HepG2 (cell line): ENCODE measurements around the gene OPN3. TPM values are rescaled to one million over a fixed set of nuclear protein-coding genes. Genes with fewer than 3 reads are reported as not detected.

Source experiments
- ATAC-seq: fragments of 200-7000 bp; cut with Tn5 transposase; 3 replicates; pipeline ENCODE4 v1.9.1; 2020; ENCODE audit warnings: mild to moderate bottlenecking, moderate library complexity
- BruUV-seq: library from RNA; stranded (reverse); fragments of 400-500 nt; replicated peaks from 2 replicates; lab custom pipeline; 2021; lab: Mats Ljungman, UMichigan
- CTCF ChIA-PET: fragments of 300-600 bp; formaldehyde crosslinking; extraction: SDS; loops from one replicate; lab custom pipeline; 2021; ENCODE audit warnings: low total read pairs, inconsistent platforms, low intra/inter-chr PET ratio; lab: Yijun Ruan, JAX
- POLR2A ChIA-PET: fragments of 350-600 bp; sonication (Branson Sonifier 250); formaldehyde crosslinking; loops from one replicate; lab custom pipeline; 2020; ENCODE audit warnings: antibody characterized with exemption, inconsistent platforms; lab: Yijun Ruan, JAX
- DNase-seq: peaks from one replicate; pipeline ENCODE4 v3.0.0-alpha.2; 2015; ENCODE audit warnings: low spot score
- FAIRE-seq: peaks from 3 replicates; lab custom pipeline; 2011; peaks lifted over from hg19 to GRCh38; lab: Jason Lieb, UNC
- H2AFZ ChIP-seq: one replicate; pipeline ENCODE4 v1.6.1; 2011; ENCODE audit warnings: low read length, inconsistent platforms
- H3K27ac ChIP-seq: fragments of 300-600 bp; 3 replicates; pipeline ENCODE4 v1.8.0; 2011; ENCODE audit warnings: mixed run types, mild to moderate bottlenecking, mixed read lengths, low read length, inconsistent platforms; ENCODE audit not compliant: insufficient read depth; ENCODE audit errors: extremely low read length
- H3K27me3 ChIP-seq, 2 experiments: fragments of 200-600 bp in 1 of 2; 2 replicates in 1 of 2; 3 replicates in 1 of 2; pipeline versions ENCODE4 v1.6.0 to v1.8.0; 2011; ENCODE audit warnings: low read length in 2 of 2, mild to moderate bottlenecking in 2 of 2, moderate library complexity in 2 of 2, inconsistent platforms in 1 of 2; ENCODE audit not compliant: insufficient read depth in 2 of 2, control insufficient read depth in 1 of 2
- H3K36me3 ChIP-seq, 2 experiments: fragments of 200-600 bp in 1 of 2; replicated peaks in 1 of 2; 2 replicates in 1 of 2; 3 replicates in 1 of 2; pipeline versions ENCODE4 v1.5.1 to v1.8.0; 2011; ENCODE audit warnings: low read length in 2 of 2, inconsistent platforms in 1 of 2; ENCODE audit not compliant: insufficient read depth in 2 of 2, control insufficient read depth in 1 of 2
- H3K4me1 ChIP-seq: 2 replicates; pipeline ENCODE4 v1.5.1; 2012; ENCODE audit warnings: low read length, inconsistent platforms; ENCODE audit not compliant: insufficient read depth
- H3K4me2 ChIP-seq: 2 replicates; pipeline ENCODE4 v1.6.0; 2011; ENCODE audit warnings: low read depth, low read length, inconsistent platforms
- H3K4me3 ChIP-seq, 3 experiments: fragments of 200-600 bp in 1 of 3; sonication (generic), shearing (Covaris generic) in 1 of 3; replicated peaks in 1 of 3; 2 replicates each; pipeline ENCODE4 v1.5.1; 2011 to 2016; ENCODE audit warnings: low read length in 3 of 3, inconsistent platforms in 2 of 3, low read depth in 2 of 3, mild to moderate bottlenecking in 2 of 3, control low read depth in 1 of 3, mixed read lengths in 1 of 3; ENCODE audit not compliant: insufficient read depth in 1 of 3
- H3K79me2 ChIP-seq: one replicate; pipeline ENCODE4 v1.6.1; 2011; ENCODE audit warnings: low read length, inconsistent platforms; ENCODE audit not compliant: insufficient read depth
- H3K9ac ChIP-seq: 2 replicates; pipeline ENCODE4 v1.6.0; 2011; ENCODE audit warnings: mild to moderate bottlenecking, low read depth, low read length, inconsistent platforms; ENCODE audit not compliant: insufficient read depth
- H3K9me3 ChIP-seq: 2 replicates; pipeline ENCODE4 v1.5.1; 2012; ENCODE audit warnings: mild to moderate bottlenecking, low read length
- H4K20me1 ChIP-seq: 2 replicates; pipeline ENCODE4 v1.6.0; 2011; ENCODE audit warnings: inconsistent platforms, mild to moderate bottlenecking, low read length, moderate library complexity; ENCODE audit not compliant: insufficient read depth
- HNF4A ChIP-seq: sonication (generic); formaldehyde crosslinking; IDR thresholded peaks from 2 replicates; pipeline ENCODE4 v1.4.0; 2020; ENCODE audit warnings: missing genetic modification reagents
- MLXIP ChIP-seq: sonication (generic); formaldehyde crosslinking; IDR thresholded peaks from 2 replicates; pipeline ENCODE4 v1.9.0; 2021; ENCODE audit warnings: missing genetic modification reagents, borderline replicate concordance
- ZHX1 ChIP-seq: sonication (generic); formaldehyde crosslinking; IDR thresholded peaks from 2 replicates; pipeline ENCODE4 v1.8.1; 2022; ENCODE audit warnings: low read depth, mild to moderate bottlenecking, missing genetic modification reagents
- WGBS: methylation state at CpG from one replicate; pipeline ENCODE4 v1.1.6; 2017; ENCODE audit warnings: low lambda C conversion rate; 5-methylcytosine and 5-hydroxymethylcytosine counted together
- in situ Hi-C: cut with HindIII; loops from 2 replicates; pipeline ENCODE4 v1.10.0; 2017; ENCODE audit warnings: low pct_unique_long_range_greater_than_20kb; ENCODE audit not compliant: extremely low pct_ligation_motif_present
- intact Hi-C: fragments of 100-400 bp; cut with micrococcal nuclease; formaldehyde crosslinking; loops from one replicate; pipeline ENCODE4 v1.10.0; 2022; ENCODE audit not compliant: unreplicated experiment
- polyA plus RNA-seq, 8 experiments: library from polyadenylated mRNA; depleted of rRNA in 3 of 8; stranded (reverse) in 7 of 8; unstranded in 1 of 8; fragments of >200 nt; fragmentation: Illumina TruSeq in 4 of 8; extraction: Trizol in 4 of 8; gene quantifications; 2 replicates each; pipeline versions ENCODE4 v1.2.1 to v1.2.3, GENCODE V29; 2011 to 2016; ENCODE audit warnings: low read depth in 4 of 8, missing spikeins in 1 of 8, mixed read lengths in 1 of 8; ENCODE audit not compliant: insufficient read depth in 1 of 8
- total RNA-seq, 5 experiments: library from RNA; depleted of rRNA; stranded (reverse); fragments of >200 nt; fragmentation: Illumina TruSeq; extraction: Trizol; gene quantifications; 2 replicates each; pipeline ENCODE4 v1.2.3, GENCODE V29; 2016; ENCODE audit warnings: low read depth in 1 of 5
- TF ChIP-seq, protein P1 (sequence below): sonication (generic); formaldehyde crosslinking; IDR thresholded peaks from 2 replicates; pipeline ENCODE4 v1.8.0; 2022; ENCODE audit warnings: mild to moderate bottlenecking, missing genetic modification reagents, moderate library complexity
- TF ChIP-seq, protein P2 (sequence below): sonication (generic); formaldehyde crosslinking; IDR thresholded peaks from 2 replicates; pipeline ENCODE4 v1.5.0; 2020; ENCODE audit warnings: mild to moderate bottlenecking, missing genetic modification reagents, borderline replicate concordance

Gene OPN3
- total and polyA plus RNA-seq, 2 of the 13 experiments (the other 11 are each of a cell fraction or from before 2014, with no cell fraction given) = 17.4 to 23.0 TPM

DNA sequence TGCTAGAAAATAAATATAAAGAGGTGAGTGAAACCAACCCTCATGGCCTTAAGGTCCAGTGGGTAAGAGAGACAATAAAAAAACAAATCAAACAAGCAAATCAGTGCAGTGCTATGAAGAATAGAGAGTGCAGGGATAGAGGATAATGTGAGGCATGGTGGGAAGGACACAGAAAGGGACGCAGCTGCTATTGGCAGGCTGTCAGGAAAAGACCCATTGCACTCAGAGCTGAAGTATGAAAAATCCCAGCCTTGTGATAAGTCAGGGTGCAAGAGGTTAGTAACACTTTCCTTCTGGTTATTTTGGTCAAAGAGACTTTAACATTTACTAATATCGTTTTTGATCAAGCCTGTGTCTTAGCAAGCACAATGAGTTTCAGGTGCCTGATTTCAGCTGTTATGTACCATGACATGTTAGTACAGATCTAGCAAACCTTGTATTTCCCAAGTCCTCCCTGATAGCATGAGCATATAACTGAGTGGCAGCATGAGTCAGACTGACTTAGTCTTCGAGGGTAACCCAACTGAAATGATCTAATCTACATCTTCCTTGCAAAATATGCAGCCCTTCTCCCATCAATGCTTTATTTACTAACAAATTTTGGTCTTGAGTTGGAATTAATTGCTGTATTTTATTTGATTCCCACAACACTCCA is 31.7 kb downstream of the OPN3 start:
- Histone ChIP-seq H3K4me1 (peaks cover 10% of the 10 kb centered on the region), H3K36me3 (no peaks in the 10 kb centered on the region), H3K27me3 (no peaks in the 10 kb centered on the region), H4K20me1 (no peaks in the 10 kb centered on the region; the same call in 1 of the 2 replicates), H2AFZ (no peak overlapping the region), H3K9ac (no peak overlapping the region), H3K79me2 (no peaks in the 10 kb centered on the region), H3K4me2 (no peak overlapping the region), H3K27ac (no peak overlapping the region), H3K4me3 (no peak overlapping the region), H3K9me3 (no peaks in the 10 kb centered on the region)
- no TSS peak for BruUV-seq
- intact Hi-C loops = no loop called here
- no peak for DNase-seq
- ChIA-PET POLR2A (no interaction called here), CTCF (interaction anchor here (3.9 kb wide), 1 partner anchor 19 kb away, joined by 38 read pairs; no protein-coding TSS in a partner anchor)
- in situ Hi-C loops = no loop called here
- no peak for FAIRE-seq
- no peak for ATAC-seq
- 63% methylated on average over 3 of the region's 3 CpGs for WGBS
- TF ChIP-seq HNF4A (CRISPR knock-in tag) = no peak
- TF ChIP-seq, protein P1, sequence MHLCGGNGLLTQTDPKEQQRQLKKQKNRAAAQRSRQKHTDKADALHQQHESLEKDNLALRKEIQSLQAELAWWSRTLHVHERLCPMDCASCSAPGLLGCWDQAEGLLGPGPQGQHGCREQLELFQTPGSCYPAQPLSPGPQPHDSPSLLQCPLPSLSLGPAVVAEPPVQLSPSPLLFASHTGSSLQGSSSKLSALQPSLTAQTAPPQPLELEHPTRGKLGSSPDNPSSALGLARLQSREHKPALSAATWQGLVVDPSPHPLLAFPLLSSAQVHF (CRISPR knock-in tag) = no peak
- TF ChIP-seq, protein P2, sequence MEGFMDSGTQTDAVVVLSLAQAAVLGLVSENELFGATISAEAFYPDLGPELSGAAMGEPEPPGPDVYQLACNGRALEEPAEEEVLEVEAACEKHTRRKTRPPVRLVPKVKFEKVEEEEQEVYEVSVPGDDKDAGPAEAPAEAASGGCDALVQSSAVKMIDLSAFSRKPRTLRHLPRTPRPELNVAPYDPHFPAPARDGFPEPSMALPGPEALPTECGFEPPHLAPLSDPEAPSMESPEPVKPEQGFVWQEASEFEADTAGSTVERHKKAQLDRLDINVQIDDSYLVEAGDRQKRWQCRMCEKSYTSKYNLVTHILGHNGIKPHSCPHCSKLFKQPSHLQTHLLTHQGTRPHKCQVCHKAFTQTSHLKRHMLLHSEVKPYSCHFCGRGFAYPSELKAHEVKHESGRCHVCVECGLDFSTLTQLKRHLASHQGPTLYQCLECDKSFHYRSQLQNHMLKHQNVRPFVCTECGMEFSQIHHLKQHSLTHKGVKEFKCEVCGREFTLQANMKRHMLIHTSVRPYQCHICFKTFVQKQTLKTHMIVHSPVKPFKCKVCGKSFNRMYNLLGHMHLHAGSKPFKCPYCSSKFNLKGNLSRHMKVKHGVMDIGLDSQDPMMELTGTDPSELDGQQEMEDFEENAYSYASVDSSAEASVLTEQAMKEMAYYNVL = no peak
- no peak for TF ChIP-seq MLXIP
- no peak for TF ChIP-seq ZHX1 (CRISPR knock-in tag)
